Activated CD8-positive, alpha-beta memory T cell treated with anti-CD3 and anti-CD28 coated beads for 36 hours (primary cell): ENCODE data around the gene KCTD4. TPM values are rescaled to one million over a fixed set of nuclear protein-coding genes. Genes with fewer than 3 reads are reported as not detected.

Source experiments
- total RNA-seq, 2 experiments: library from RNA; stranded (reverse); gene quantifications; one replicate each; pipeline ENCODE4 v1.2.3, GENCODE V29; 2021

The KCTD4 gene
- total RNA-seq, 2 experiments from 2014 or later, result not detected

Other genes starting within 250 kb of the KCTD4 start
- 10 to 100 TPM; 11.0 to 12.0 TPM for gene NUFIP1, start 211.6 kb downstream of the KCTD4 start, total RNA-seq
- 10 to 100 TPM; 30.0 to 31.0 TPM for gene GPALPP1, start 211.5 kb downstream of the KCTD4 start, total RNA-seq
- gene GTF2F2, start 80.5 kb downstream of the KCTD4 start, total RNA-seq, result 10 to 100 TPM; 29.2 to 29.4 TPM
- gene TPT1, start 140.1 kb upstream of the KCTD4 start, total RNA-seq, result 1,000 to 10,000 TPM; 3,040 to 3,121 TPM
- gene SLC25A30, start 217.3 kb upstream of the KCTD4 start, total RNA-seq, result 10 to 100 TPM; 22.0 to 23.8 TPM